Naive thymus-derived CD4-positive, alpha-beta T cell (primary cell): Measurements from ENCODE around the gene ASPG. TPM values are rescaled to one million over a fixed set of nuclear protein-coding genes. Genes with fewer than 3 reads are reported as not detected.

Source experiments
- ATAC-seq: fragments of 150-1000 bp; cut with Tn5 transposase; 2 replicates; pipeline ENCODE4 v1.10.0; 2021; ENCODE audit warnings: mild to moderate bottlenecking, moderate library complexity
- CTCF ChIA-PET: fragments of 350-600 bp; sonication (Branson Sonifier 250); formaldehyde crosslinking; loops from one replicate; lab custom pipeline; 2021; ENCODE audit warnings: antibody characterized with exemption; lab: Charles Lee
- POLR2A ChIA-PET: fragments of 350-600 bp; sonication (Branson Sonifier 250); formaldehyde crosslinking; loops from one replicate; lab custom pipeline; 2021; ENCODE audit warnings: antibody characterized with exemption, inconsistent platforms; lab: Charles Lee
- DNase-seq, 9 donors: peaks; one replicate each; pipeline versions ENCODE4 v3.0.0 to v3.0.0-alpha.2; 2020 to 2022; ENCODE audit warnings: mixed read lengths in 1 of 9
- H3K27ac ChIP-seq: one replicate; pipeline ENCODE4 v1.7.0; 2013; ENCODE audit warnings: mild to moderate bottlenecking, low read depth, low read length, moderate library complexity
- H3K27me3 ChIP-seq, 2 donors: one replicate each; pipeline ENCODE4 v1.7.0; 2013; ENCODE audit warnings: low read length in 2 of 2, mild to moderate bottlenecking in 2 of 2, moderate library complexity in 2 of 2; ENCODE audit not compliant: control insufficient read depth in 2 of 2, insufficient read depth in 2 of 2
- H3K36me3 ChIP-seq, 3 experiments: 1 replicate in 2 of 3; 2 replicates in 1 of 3; pipeline ENCODE4 v1.7.0; 2013; ENCODE audit warnings: low read length in 3 of 3, mild to moderate bottlenecking in 3 of 3, moderate library complexity in 1 of 3; ENCODE audit not compliant: insufficient read depth in 3 of 3, control insufficient read depth in 2 of 3
- H3K4me1 ChIP-seq, 2 donors: one replicate each; pipeline ENCODE4 v1.7.0; 2013; ENCODE audit warnings: low read length in 2 of 2, mild to moderate bottlenecking in 2 of 2, moderate library complexity in 1 of 2; ENCODE audit not compliant: control insufficient read depth in 2 of 2, insufficient read depth in 2 of 2
- H3K4me3 ChIP-seq: 2 replicates; pipeline ENCODE4 v1.7.0; 2013; ENCODE audit warnings: mild to moderate bottlenecking, low read length
- H3K9me3 ChIP-seq, 3 experiments: 1 replicate in 2 of 3; 2 replicates in 1 of 3; pipeline ENCODE4 v1.7.0; 2013; ENCODE audit warnings: low read length in 3 of 3; ENCODE audit not compliant: control insufficient read depth in 2 of 3
- H3K27ac Mint-ChIP-seq, 9 donors: one replicate each; pipeline ENCODE4 v1.8.0; 2020 to 2022; ENCODE audit warnings: mixed read lengths in 9 of 9, mild to moderate bottlenecking in 8 of 9, moderate library complexity in 5 of 9, inconsistent platforms in 2 of 9
- H3K27me3 Mint-ChIP-seq, 5 donors: one replicate each; pipeline ENCODE4 v1.8.0; 2021 to 2022; ENCODE audit warnings: mixed read lengths in 5 of 5, mild to moderate bottlenecking in 1 of 5
- H3K36me3 Mint-ChIP-seq, 5 donors: one replicate each; pipeline ENCODE4 v1.8.0; 2020 to 2022; ENCODE audit warnings: mixed read lengths in 5 of 5, mild to moderate bottlenecking in 3 of 5, inconsistent platforms in 1 of 5
- H3K4me1 Mint-ChIP-seq, 7 donors: one replicate each; pipeline ENCODE4 v1.8.0; 2020 to 2022; ENCODE audit warnings: mixed read lengths in 7 of 7, mild to moderate bottlenecking in 3 of 7, inconsistent platforms in 1 of 7
- H3K4me3 Mint-ChIP-seq, 10 donors: one replicate each; pipeline ENCODE4 v1.8.0; 2020 to 2022; ENCODE audit warnings: mild to moderate bottlenecking in 10 of 10, mixed read lengths in 10 of 10, moderate library complexity in 6 of 10, inconsistent platforms in 2 of 10
- H3K9me3 Mint-ChIP-seq, 11 donors: one replicate each; pipeline ENCODE4 v1.8.0; 2020 to 2022; ENCODE audit warnings: mixed read lengths in 11 of 11, mild to moderate bottlenecking in 4 of 11, inconsistent platforms in 1 of 11, moderate library complexity in 1 of 11
- intact Hi-C, 2 donors: fragments of 100-400 bp; cut with micrococcal nuclease; formaldehyde crosslinking; loops; one replicate each; pipeline ENCODE4 v1.15.1; 2023
- polyA plus RNA-seq, 2 donors: library from polyadenylated mRNA; unstranded; fragments of 300-500 nt; fragmentation: Illumina TruSeq; gene quantifications; one replicate each; pipeline ENCODE4 v1.2.3, GENCODE V29; 2021
- total RNA-seq, 6 experiments: library from RNA in 5 of 6; stranded (reverse) in 5 of 6; gene quantifications; 1 replicate in 5 of 6; 2 replicates in 1 of 6; pipeline ENCODE4 v1.2.3 and lab custom pipeline; 2021 to 2026

Gene ASPG
- total and polyA plus RNA-seq, 7 experiments from 2014 or later = 0.11 to 0.38 TPM; not detected in 5

- H3K36me3 Mint-ChIP-seq = no peaks in the 10 kb centered on the region
- POLR2A ChIA-PET = no interaction called here
- H3K4me3 Mint-ChIP-seq = no peak overlapping the region
Measured at GRCh38 chr14:104154246-104154645, 68.7 kb downstream of the ASPG start.

GRCh38 chr14:104155513-104155912 lies 70.0 kb downstream of the ASPG start:
- Mint-ChIP-seq H3K27ac (no peak overlapping the region), H3K9me3 (peaks cover 0 to 2% (median 0%) of the 10 kb centered on the region in 11 donors), H3K4me3 (no peak overlapping the region), H3K4me1 (no peaks in the 10 kb centered on the region), H3K36me3 (no peaks in the 10 kb centered on the region), H3K27me3 (no peaks in the 10 kb centered on the region)
- Histone ChIP-seq H3K27me3 (no peaks in the 10 kb centered on the region), H3K36me3 (no peaks in the 10 kb centered on the region), H3K4me1 (no peaks in the 10 kb centered on the region), H3K4me3 (no peak overlapping the region), H3K9me3 (no peaks in the 10 kb centered on the region), H3K27ac (no peak overlapping the region)
- ChIA-PET CTCF (no interaction called here), POLR2A (no interaction called here)
- ATAC-seq (no peak), DNase-seq (no peak)
- intact Hi-C loops = no loop called here

More at GRCh38 chr14:104154246-104154645, 68.7 kb downstream of the ASPG start:
- no peaks in the 10 kb centered on the region for H3K4me1 ChIP-seq
- H3K36me3 ChIP-seq = no peaks in the 10 kb centered on the region
- DNase-seq (no peak), ATAC-seq (no peak)
- H3K9me3 Mint-ChIP-seq = peaks cover 0 to 2% (median 0%) of the 10 kb centered on the region in 11 donors
- intact Hi-C loops = no loop called here
- no peak overlapping the region for H3K27ac Mint-ChIP-seq
- no peak overlapping the region for H3K4me3 ChIP-seq
- H3K9me3 ChIP-seq = no peaks in the 10 kb centered on the region
- H3K4me1 Mint-ChIP-seq = no peaks in the 10 kb centered on the region
- H3K27me3 ChIP-seq = no peaks in the 10 kb centered on the region
- no peak overlapping the region for H3K27ac ChIP-seq
- CTCF ChIA-PET = no interaction called here
- H3K27me3 Mint-ChIP-seq = no peaks in the 10 kb centered on the region

- H3K27me3 Mint-ChIP-seq = no peaks in the 10 kb centered on the region
- H3K36me3 Mint-ChIP-seq = no peaks in the 10 kb centered on the region
- H3K27ac Mint-ChIP-seq = no peak overlapping the region
- no peaks in the 10 kb centered on the region for H3K9me3 ChIP-seq
- H3K27ac ChIP-seq = no peak overlapping the region
- no peaks in the 10 kb centered on the region for H3K4me1 Mint-ChIP-seq
- no peaks in the 10 kb centered on the region for H3K4me1 ChIP-seq
- no peaks in the 10 kb centered on the region for H3K36me3 ChIP-seq
- H3K27me3 ChIP-seq = no peaks in the 10 kb centered on the region
- ChIA-PET CTCF (no interaction called here), POLR2A (no interaction called here)
- H3K4me3 ChIP-seq = no peak overlapping the region
- H3K4me3 Mint-ChIP-seq = no peak overlapping the region
- ATAC-seq (no peak), DNase-seq (no peak)
- intact Hi-C loops = no loop called here
- H3K9me3 Mint-ChIP-seq = peaks cover 0 to 2% (median 0%) of the 10 kb centered on the region in 11 donors
Measured at GRCh38 chr14:104156142-104156541, 70.6 kb downstream of the ASPG start.

- POLR2A ChIA-PET = no interaction called here
- intact Hi-C loops = no loop called here
Measured at GRCh38 chr14:104157016-104157928, 71.8 kb downstream of the ASPG start.

GRCh38 chr14:104158827-104159798 lies 73.6 kb downstream of the ASPG start:
- Histone ChIP-seq H3K27ac (no peak overlapping the region), H3K27me3 (no peaks in the 10 kb centered on the region), H3K9me3 (no peaks in the 10 kb centered on the region), H3K36me3 (no peaks in the 10 kb centered on the region), H3K4me3 (no peak overlapping the region), H3K4me1 (no peaks in the 10 kb centered on the region)
- no peak overlapping the region for H3K4me3 Mint-ChIP-seq
- CTCF ChIA-PET = no interaction called here
- POLR2A ChIA-PET = no interaction called here
- H3K27me3 Mint-ChIP-seq = no peaks in the 10 kb centered on the region
- no peak for ATAC-seq
- H3K27ac Mint-ChIP-seq = no peak overlapping the region
- H3K4me1 Mint-ChIP-seq = no peaks in the 10 kb centered on the region
- peaks cover 0 to 2% (median 0%) of the 10 kb centered on the region in 11 donors for H3K9me3 Mint-ChIP-seq
- no peak for DNase-seq
- intact Hi-C loops = no loop called here
- no peaks in the 10 kb centered on the region for H3K36me3 Mint-ChIP-seq

More at GRCh38 chr14:104157016-104157928, 71.8 kb downstream of the ASPG start:
- Mint-ChIP-seq H3K27me3 (no peaks in the 10 kb centered on the region), H3K4me3 (no peak overlapping the region), H3K4me1 (no peaks in the 10 kb centered on the region), H3K27ac (no peak overlapping the region), H3K9me3 (peaks cover 0 to 2% (median 0%) of the 10 kb centered on the region in 11 donors), H3K36me3 (no peaks in the 10 kb centered on the region)
- ATAC-seq (no peak), DNase-seq (no peak)
- CTCF ChIA-PET = interaction anchor here (0.7 kb wide), 1 partner anchor 20 kb away, joined by 3 read pairs; no protein-coding TSS in a partner anchor
- Histone ChIP-seq H3K36me3 (no peaks in the 10 kb centered on the region), H3K9me3 (no peaks in the 10 kb centered on the region), H3K27ac (no peak overlapping the region), H3K4me3 (no peak overlapping the region), H3K27me3 (no peaks in the 10 kb centered on the region), H3K4me1 (no peaks in the 10 kb centered on the region)

GRCh38 chr14:104159990-104160389 lies 74.5 kb downstream of the ASPG start:
- no peak overlapping the region for H3K27ac Mint-ChIP-seq
- Histone ChIP-seq H3K27ac (no peak overlapping the region), H3K4me3 (no peak overlapping the region), H3K27me3 (no peaks in the 10 kb centered on the region), H3K9me3 (no peaks in the 10 kb centered on the region), H3K4me1 (no peaks in the 10 kb centered on the region), H3K36me3 (no peaks in the 10 kb centered on the region)
- no peak overlapping the region for H3K4me3 Mint-ChIP-seq
- no peaks in the 10 kb centered on the region for H3K4me1 Mint-ChIP-seq
- ATAC-seq (no peak), DNase-seq (no peak)
- H3K9me3 Mint-ChIP-seq = peaks cover 0 to 2% (median 0%) of the 10 kb centered on the region in 11 donors
- H3K36me3 Mint-ChIP-seq = no peaks in the 10 kb centered on the region
- ChIA-PET CTCF (no interaction called here), POLR2A (no interaction called here)
- H3K27me3 Mint-ChIP-seq = no peaks in the 10 kb centered on the region
- intact Hi-C loops = no loop called here
